ENCODE measurements around the gene KMO. TPM values are rescaled to one million over a fixed set of nuclear protein-coding genes. Genes with fewer than 3 reads are reported as not detected.
A peak's percentile ranks its signal among the peaks of the same experiment; 100 is the strongest.

Gene KMO
- total and polyA plus RNA-seq, 5 donors from 2014 or later = 0.03 to 2.2 TPM; not detected in 3

DNA sequence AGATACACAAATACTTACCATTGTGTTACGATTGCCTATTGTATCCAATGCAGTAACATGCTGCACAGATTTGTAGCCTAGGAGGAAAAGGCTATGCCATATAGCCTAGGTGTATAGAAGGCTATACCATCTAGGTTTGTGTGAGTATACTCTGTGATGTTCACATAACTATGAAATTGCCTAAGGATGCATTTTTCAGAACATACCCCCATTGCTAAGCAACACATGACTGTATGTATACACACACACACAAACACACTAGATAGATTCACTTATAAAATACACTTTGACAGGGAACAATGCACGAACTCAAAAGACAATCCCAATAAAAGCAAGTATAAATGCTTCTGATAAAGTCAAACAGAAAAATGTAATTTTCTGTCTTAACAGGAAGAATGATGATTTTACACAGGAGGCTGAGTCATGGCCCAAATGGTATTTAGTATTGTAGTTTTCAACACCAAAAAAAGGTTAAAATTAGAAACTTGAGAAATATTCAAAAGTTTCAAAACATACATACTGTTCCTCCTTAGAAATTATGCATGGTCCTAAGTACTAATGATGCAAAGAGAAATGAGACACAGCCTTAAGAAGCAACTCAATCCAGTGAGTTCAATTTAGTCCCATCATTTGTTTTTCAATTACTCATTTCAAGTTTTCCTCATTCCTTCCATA, 24.9 kb upstream of the KMO start:
- no peak for ATAC-seq (ENCODE audit: low read depth in 2 of 2)
- no peaks in the 10 kb centered on the region for H3K9me3 Mint-ChIP-seq

DNA sequence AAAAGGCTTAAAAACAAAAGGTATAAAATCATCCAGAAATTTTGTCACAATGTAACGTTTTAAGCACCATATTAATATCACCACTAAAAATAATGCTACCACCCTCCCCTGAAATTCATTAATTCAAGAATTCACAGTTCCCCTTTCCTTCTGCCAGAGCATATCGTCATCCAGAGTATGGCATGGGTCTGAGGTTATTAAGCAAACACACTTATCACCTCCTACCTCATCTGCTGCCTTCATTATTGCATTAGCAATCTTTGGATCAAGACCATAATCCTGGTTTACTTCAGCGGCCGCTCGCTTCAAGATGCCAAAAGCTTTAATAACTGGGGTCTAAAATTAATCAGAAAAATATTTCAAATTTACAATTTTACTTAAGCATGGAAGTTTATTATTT, 18.8 kb upstream of the KMO start:
- H3K4me1 ChIP-seq (ENCODE audit: control insufficient read depth, insufficient read depth, low read length, poor library complexity, severe bottlenecking) = peaks cover 7% of the 10 kb centered on the region
- Mint-ChIP-seq H3K27me3 (no peaks in the 10 kb centered on the region), H3K9me3 (no peaks in the 10 kb centered on the region), H3K27ac (peak overlapping the region in 1 of 3 donors; percentile 52), H3K36me3 (peaks cover 38% of the 10 kb centered on the region), H3K4me1 (peaks cover 19 to 31% (median 29%) of the 10 kb centered on the region in 4 donors), H3K4me3 (no peak overlapping the region)
- DNase-seq (no peak), ATAC-seq (ENCODE audit: low read depth in 2 of 2) (no peak)
- H3K4me3 ChIP-seq (ENCODE audit: low read depth, low read length) = no peak overlapping the region
- no peaks in the 10 kb centered on the region for H3K9me3 ChIP-seq (ENCODE audit: control insufficient read depth in 2 of 2, low read length in 2 of 2)
- H3K27ac ChIP-seq (ENCODE audit: insufficient read depth, low read length, poor library complexity, severe bottlenecking) = no peak overlapping the region
- H3K36me3 ChIP-seq (ENCODE audit: control insufficient read depth, insufficient read depth, low read length) = peaks cover 48% of the 10 kb centered on the region
- no peaks in the 10 kb centered on the region for H3K27me3 ChIP-seq (ENCODE audit: control insufficient read depth, insufficient read depth, low read length)

More for the DNA sequence above, 24.9 kb upstream of the KMO start:
- DNase-seq = no peak
- Mint-ChIP-seq H3K36me3 (peaks cover 46% of the 10 kb centered on the region), H3K4me1 (peaks cover 0 to 8% (median 1%) of the 10 kb centered on the region in 4 donors), H3K27ac (no peak overlapping the region), H3K4me3 (no peak overlapping the region), H3K27me3 (no peaks in the 10 kb centered on the region)
- no peak overlapping the region for H3K27ac ChIP-seq (ENCODE audit: insufficient read depth, low read length, poor library complexity, severe bottlenecking)
- H3K4me3 ChIP-seq (ENCODE audit: low read depth, low read length) = no peak overlapping the region
- H3K27me3 ChIP-seq (ENCODE audit: control insufficient read depth, insufficient read depth, low read length) = no peaks in the 10 kb centered on the region
- peaks cover 82% of the 10 kb centered on the region for H3K36me3 ChIP-seq (ENCODE audit: control insufficient read depth, insufficient read depth, low read length)
- no peaks in the 10 kb centered on the region for H3K4me1 ChIP-seq (ENCODE audit: control insufficient read depth, insufficient read depth, low read length, poor library complexity, severe bottlenecking)
- H3K9me3 ChIP-seq (ENCODE audit: control insufficient read depth in 2 of 2, low read length in 2 of 2) = no peaks in the 10 kb centered on the region

DNA sequence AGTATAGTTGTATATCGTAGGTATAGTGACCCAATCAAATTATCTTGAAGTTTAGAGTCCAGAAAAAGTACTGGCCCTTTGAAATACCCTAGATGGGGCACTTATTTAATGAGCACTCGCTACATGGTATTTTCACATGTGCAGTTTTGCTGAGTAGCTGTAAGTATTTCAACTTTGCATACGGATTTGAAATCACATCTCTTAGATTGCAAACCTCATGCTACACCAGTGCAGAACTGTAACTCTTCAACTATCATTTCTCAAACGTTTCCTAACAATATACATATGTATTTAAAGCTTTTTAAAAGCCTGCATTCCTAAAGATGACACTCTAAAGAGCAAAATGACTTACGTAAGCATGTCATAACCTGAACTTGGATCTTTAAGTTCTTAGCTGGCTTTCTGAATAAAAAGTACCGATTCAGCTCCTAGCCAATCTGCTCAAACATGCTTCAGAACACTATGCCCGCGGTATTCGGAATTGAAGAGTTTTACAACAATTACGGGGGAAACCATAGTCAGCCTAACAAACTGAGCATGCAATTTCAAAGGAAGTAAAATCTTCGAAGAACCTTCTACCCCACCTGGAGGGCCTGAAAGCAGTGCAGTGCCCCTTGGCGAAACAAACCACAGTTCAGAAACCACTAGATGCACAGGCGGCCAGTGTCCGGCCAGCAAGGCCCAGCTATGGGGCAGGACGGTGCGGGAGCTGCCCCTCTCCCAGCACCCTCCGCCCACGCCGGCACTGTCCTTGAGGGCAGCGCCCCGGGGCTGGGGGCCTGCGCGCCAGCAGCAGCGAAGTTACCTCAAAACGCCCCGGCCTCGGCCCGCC, 13.5 kb upstream of the KMO start:
- DNase-seq = peak in 2 of 3 donors; percentile 33 to 48
- H3K27me3 Mint-ChIP-seq = peaks cover 15% of the 10 kb centered on the region
- Histone ChIP-seq H3K36me3 (ENCODE audit: control insufficient read depth, insufficient read depth, low read length) (peaks cover 5% of the 10 kb centered on the region), H3K9me3 (ENCODE audit: control insufficient read depth in 2 of 2, low read length in 2 of 2) (peaks cover 0 to 1% of the 10 kb centered on the region in 2 experiments), H3K4me1 (ENCODE audit: control insufficient read depth, insufficient read depth, low read length, poor library complexity, severe bottlenecking) (peaks cover 19% of the 10 kb centered on the region), H3K27me3 (ENCODE audit: control insufficient read depth, insufficient read depth, low read length) (peaks cover 17% of the 10 kb centered on the region), H3K27ac (ENCODE audit: insufficient read depth, low read length, poor library complexity, severe bottlenecking) (peak overlapping the region; percentile 69), H3K4me3 (ENCODE audit: low read depth, low read length) (peak overlapping the region; percentile 86)
- H3K4me3 Mint-ChIP-seq = peak overlapping the region; percentile 86 to 94 (median 92)
- H3K27ac Mint-ChIP-seq = peak overlapping the region; percentile 88 to 93 (median 89)
- peaks cover 19% of the 10 kb centered on the region for H3K36me3 Mint-ChIP-seq
- peak in 1 of 2 donors; percentile 2 for ATAC-seq (ENCODE audit: low read depth in 2 of 2)
- no peaks in the 10 kb centered on the region for H3K9me3 Mint-ChIP-seq
- peaks cover 24 to 35% (median 30%) of the 10 kb centered on the region in 4 donors for H3K4me1 Mint-ChIP-seq

DNA sequence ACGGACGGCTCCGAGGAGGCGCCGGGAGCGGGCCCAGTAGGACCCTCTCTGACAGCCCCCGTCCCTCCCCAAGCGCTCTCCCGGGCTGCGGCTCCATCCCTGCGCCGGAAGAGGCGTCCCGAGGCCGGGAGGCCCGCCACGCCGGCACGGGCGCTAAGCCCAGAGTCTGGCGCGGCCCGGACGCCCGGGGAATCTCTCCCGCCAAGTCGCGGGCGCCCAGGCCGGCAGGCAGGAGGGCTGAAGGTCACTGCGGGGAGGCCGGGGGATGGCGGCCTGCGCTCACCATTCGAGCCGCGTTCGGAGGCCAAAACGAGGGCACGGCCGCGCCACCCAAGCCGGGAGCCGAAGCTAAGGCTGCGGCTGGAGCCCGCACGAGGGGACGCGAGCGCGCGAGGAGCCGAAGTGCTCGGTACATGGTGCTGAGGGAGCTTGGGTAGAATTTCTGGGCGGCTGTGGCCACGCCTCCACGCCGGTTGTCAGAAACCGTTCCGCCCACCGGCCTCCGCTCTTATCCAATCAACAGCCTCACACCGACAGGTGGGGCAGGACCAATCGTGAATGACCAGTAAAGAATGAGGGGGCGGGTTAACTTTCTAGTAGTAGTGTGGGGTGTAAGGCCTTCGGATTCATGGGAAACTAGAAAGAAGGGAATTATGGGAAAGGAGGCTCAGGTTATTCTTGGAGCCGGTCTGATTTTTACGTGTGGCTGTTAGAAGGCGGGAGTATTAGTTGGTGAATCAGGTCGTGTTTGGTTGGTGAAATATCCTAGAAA, 12.7 kb upstream of the KMO start, which contains the start of gene FH:
TSS of gene FH (minus strand) at position 448 of the 772 bp plus-strand sequence. CDS start at position 415, 33 bp downstream.
- H3K4me3 ChIP-seq (ENCODE audit: low read depth, low read length) = peak within 1 kb of the TSS; percentile 93
- DNase-seq (peak; percentile 89 to 97 (median 95)), ATAC-seq (ENCODE audit: low read depth in 2 of 2) (peak; percentile 98 to 99)
- peaks cover 19% of the 10 kb centered on the region for H3K4me1 ChIP-seq (ENCODE audit: control insufficient read depth, insufficient read depth, low read length, poor library complexity, severe bottlenecking)
- H3K9me3 Mint-ChIP-seq = no peaks in the 10 kb centered on the region
- peaks cover 0 to 1% of the 10 kb centered on the region in 2 experiments for H3K9me3 ChIP-seq (ENCODE audit: control insufficient read depth in 2 of 2, low read length in 2 of 2)
- H3K27ac ChIP-seq (ENCODE audit: insufficient read depth, low read length, poor library complexity, severe bottlenecking) = peak within 1 kb of the TSS; percentile 69
- H3K27me3 ChIP-seq (ENCODE audit: control insufficient read depth, insufficient read depth, low read length) = peaks cover 19% of the 10 kb centered on the region
- H3K36me3 Mint-ChIP-seq = peaks cover 16% of the 10 kb centered on the region
- peaks cover 5% of the 10 kb centered on the region for H3K36me3 ChIP-seq (ENCODE audit: control insufficient read depth, insufficient read depth, low read length)
- peaks cover 21% of the 10 kb centered on the region for H3K27me3 Mint-ChIP-seq
- peak within 1 kb of the TSS; percentile 88 to 93 (median 89) for H3K27ac Mint-ChIP-seq
- peak within 1 kb of the TSS; percentile 86 to 94 (median 92) for H3K4me3 Mint-ChIP-seq
- peaks cover 19 to 32% (median 27%) of the 10 kb centered on the region in 4 donors for H3K4me1 Mint-ChIP-seq

DNA sequence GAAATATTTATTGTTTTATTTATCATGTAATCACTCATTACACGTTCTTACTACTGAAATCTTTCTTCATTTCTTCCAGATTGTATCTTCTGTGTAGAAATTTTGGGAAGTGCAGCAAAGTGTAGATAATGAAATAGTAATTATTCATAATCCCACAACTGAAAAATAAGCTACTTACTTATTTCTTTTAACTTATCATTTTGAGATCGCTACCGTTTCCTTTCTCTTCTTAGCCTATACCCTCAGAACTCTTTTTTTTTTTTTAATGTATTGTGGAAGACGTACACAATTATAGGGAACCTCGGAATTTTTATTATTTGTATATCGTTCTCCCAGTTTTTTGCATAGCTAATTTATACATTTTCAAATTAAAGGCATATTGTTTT, 12.1 kb upstream of the KMO start:
- peak overlapping the region; percentile 69 for H3K27ac ChIP-seq (ENCODE audit: insufficient read depth, low read length, poor library complexity, severe bottlenecking)
- H3K27ac Mint-ChIP-seq = no peak overlapping the region

DNA sequence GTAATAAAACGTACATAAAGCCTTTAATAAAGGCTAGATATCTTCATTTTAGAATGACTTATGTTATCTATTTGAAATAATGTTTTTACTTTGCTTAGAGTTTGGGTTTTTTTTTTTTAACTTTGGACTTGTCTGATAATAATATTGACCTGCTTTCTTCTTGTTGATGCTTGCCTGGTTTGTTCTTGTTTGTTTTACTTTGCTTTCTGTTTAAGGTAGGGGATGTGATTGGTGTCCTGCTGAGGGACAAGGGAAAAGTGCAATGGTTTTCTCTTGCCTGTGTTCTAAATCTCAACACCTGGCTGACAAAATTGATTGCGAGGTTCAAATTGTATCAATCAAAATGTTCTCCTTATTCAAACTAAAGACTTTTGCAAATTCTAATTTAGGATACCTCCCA, 10.5 kb upstream of the KMO start:
- ATAC-seq (ENCODE audit: low read depth in 2 of 2) = no peak
- peaks cover 6% of the 10 kb centered on the region for H3K36me3 Mint-ChIP-seq
- DNase-seq = no peak
- H3K9me3 Mint-ChIP-seq = no peaks in the 10 kb centered on the region
- Histone ChIP-seq H3K9me3 (ENCODE audit: control insufficient read depth in 2 of 2, low read length in 2 of 2) (peaks cover 0 to 1% of the 10 kb centered on the region in 2 experiments), H3K4me3 (ENCODE audit: low read depth, low read length) (no peak overlapping the region), H3K27ac (ENCODE audit: insufficient read depth, low read length, poor library complexity, severe bottlenecking) (no peak overlapping the region), H3K4me1 (ENCODE audit: control insufficient read depth, insufficient read depth, low read length, poor library complexity, severe bottlenecking) (peaks cover 19% of the 10 kb centered on the region), H3K27me3 (ENCODE audit: control insufficient read depth, insufficient read depth, low read length) (peaks cover 34% of the 10 kb centered on the region), H3K36me3 (ENCODE audit: control insufficient read depth, insufficient read depth, low read length) (no peaks in the 10 kb centered on the region)
- no peak overlapping the region for H3K4me3 Mint-ChIP-seq
- peaks cover 33% of the 10 kb centered on the region for H3K27me3 Mint-ChIP-seq
- peaks cover 14 to 18% (median 17%) of the 10 kb centered on the region in 4 donors for H3K4me1 Mint-ChIP-seq
- H3K27ac Mint-ChIP-seq = no peak overlapping the region

More for the DNA sequence above, 12.1 kb upstream of the KMO start:
- no peak for DNase-seq
- peaks cover 19% of the 10 kb centered on the region for H3K4me1 ChIP-seq (ENCODE audit: control insufficient read depth, insufficient read depth, low read length, poor library complexity, severe bottlenecking)
- peaks cover 27% of the 10 kb centered on the region for H3K27me3 Mint-ChIP-seq
- peak overlapping the region; percentile 93 for H3K4me3 ChIP-seq (ENCODE audit: low read depth, low read length)
- no peak for ATAC-seq (ENCODE audit: low read depth in 2 of 2)
- H3K9me3 ChIP-seq (ENCODE audit: control insufficient read depth in 2 of 2, low read length in 2 of 2) = peaks cover 0 to 1% of the 10 kb centered on the region in 2 experiments
- H3K36me3 ChIP-seq (ENCODE audit: control insufficient read depth, insufficient read depth, low read length) = peaks cover 4% of the 10 kb centered on the region
- H3K9me3 Mint-ChIP-seq = no peaks in the 10 kb centered on the region
- no peak overlapping the region for H3K4me3 Mint-ChIP-seq
- peaks cover 14% of the 10 kb centered on the region for H3K36me3 Mint-ChIP-seq
- H3K27me3 ChIP-seq (ENCODE audit: control insufficient read depth, insufficient read depth, low read length) = peaks cover 24% of the 10 kb centered on the region
- peaks cover 17 to 28% (median 22%) of the 10 kb centered on the region in 4 donors for H3K4me1 Mint-ChIP-seq

DNA sequence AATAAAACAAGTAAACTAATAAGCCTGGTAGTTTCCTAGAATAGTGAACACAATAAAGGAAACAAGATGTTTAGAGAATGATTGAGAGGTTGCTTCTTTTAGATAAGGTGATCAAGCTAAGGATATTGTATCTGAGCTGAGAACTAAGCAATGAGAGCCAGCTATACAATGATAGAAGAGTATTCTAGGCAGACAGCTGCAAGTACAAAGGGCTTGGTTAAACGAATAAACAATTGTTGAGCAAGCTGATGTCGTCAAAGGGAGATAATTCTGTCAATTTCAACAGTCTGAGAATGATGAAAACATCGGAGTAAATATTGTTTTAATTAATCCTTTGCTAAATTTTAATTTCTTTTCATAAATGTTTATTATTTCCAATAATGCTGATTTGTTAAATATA, 7.2 kb upstream of the KMO start:
- H3K27me3 ChIP-seq (ENCODE audit: control insufficient read depth, insufficient read depth, low read length) = peaks cover 43% of the 10 kb centered on the region
- no peak for ATAC-seq (ENCODE audit: low read depth in 2 of 2)
- no peaks in the 10 kb centered on the region for H3K36me3 ChIP-seq (ENCODE audit: control insufficient read depth, insufficient read depth, low read length)
- peaks cover 0 to 1% of the 10 kb centered on the region in 2 experiments for H3K9me3 ChIP-seq (ENCODE audit: control insufficient read depth in 2 of 2, low read length in 2 of 2)
- no peak for DNase-seq
- no peaks in the 10 kb centered on the region for H3K36me3 Mint-ChIP-seq
- H3K27ac ChIP-seq (ENCODE audit: insufficient read depth, low read length, poor library complexity, severe bottlenecking) = no peak overlapping the region
- H3K27ac Mint-ChIP-seq = no peak overlapping the region
- H3K4me1 Mint-ChIP-seq = peaks cover 0 to 3% (median 1%) of the 10 kb centered on the region in 4 donors
- H3K27me3 Mint-ChIP-seq = peaks cover 33% of the 10 kb centered on the region
- H3K9me3 Mint-ChIP-seq = no peaks in the 10 kb centered on the region
- H3K4me3 Mint-ChIP-seq = no peak overlapping the region
- peaks cover 4% of the 10 kb centered on the region for H3K4me1 ChIP-seq (ENCODE audit: control insufficient read depth, insufficient read depth, low read length, poor library complexity, severe bottlenecking)
- no peak overlapping the region for H3K4me3 ChIP-seq (ENCODE audit: low read depth, low read length)

Data from CD4-positive, CD25-positive, alpha-beta regulatory T cell (primary cell).